A549 (cell line): ENCODE results near the gene NTNG1.

ENCODE experiments used
- CHD2 ChIP-seq: fragments of 150-350 bp; IDR thresholded peaks from 2 replicates; pipeline ENCODE4 v1.6.1; 2014; ENCODE audit warnings: low read length; ENCODE audit not compliant: partially characterized antibody
- EP300 ChIP-seq, 2 experiments: fragments of >200 bp; sonication (Bioruptor Twin); formaldehyde crosslinking; IDR thresholded peaks; 2 replicates in 1 of 2; 3 replicates in 1 of 2; pipeline ENCODE4 v1.6.1; 2016 to 2017
- HOXB13 ChIP-seq: fragments of 250-450 bp; sonication (Bioruptor Pico); IDR thresholded peaks from 2 replicates; pipeline ENCODE4 v1.5.0; 2020; ENCODE audit warnings: low read depth, mild to moderate bottlenecking, moderate library complexity
- KDM1A ChIP-seq: fragments of 200-600 bp; sonication (generic); IDR thresholded peaks from 2 replicates; pipeline ENCODE4 v1.6.1; 2016; ENCODE audit warnings: low read depth, mild to moderate bottlenecking
- POLR2A ChIP-seq: IDR thresholded peaks from 2 replicates; pipeline ENCODE4 v1.6.1; 2012; ENCODE audit warnings: mild to moderate bottlenecking, low read length
- RAD21 ChIP-seq, 2 experiments: fragments of >200 bp in 1 of 2; sonication (Bioruptor Twin) in 1 of 2; formaldehyde crosslinking in 1 of 2; IDR thresholded peaks in 1 of 2; conservative IDR thresholded peaks in 1 of 2; 2 replicates in 1 of 2; 3 replicates in 1 of 2; pipeline ENCODE4 v1.6.1; 2012 to 2018; ENCODE audit warnings: inconsistent platforms in 1 of 2
- RCOR1 ChIP-seq: fragments of 150-350 bp; IDR thresholded peaks from 2 replicates; pipeline ENCODE4 v1.6.1; 2014; ENCODE audit warnings: antibody characterized with exemption, low read length, low read depth
- REST ChIP-seq: fragments of 200-600 bp; sonication (generic); IDR thresholded peaks from 2 replicates; pipeline ENCODE4 v1.6.1; 2016; ENCODE audit warnings: antibody characterized with exemption, mild to moderate bottlenecking, moderate library complexity
- SMC3 ChIP-seq: fragments of >200 bp; sonication (Bioruptor Twin); formaldehyde crosslinking; IDR thresholded peaks from 3 replicates; pipeline ENCODE4 v1.6.1; 2018; ENCODE audit warnings: inconsistent platforms
- TP53 ChIP-seq: fragments of 250-450 bp; sonication (Bioruptor Pico); IDR thresholded peaks from 2 replicates; pipeline ENCODE4 v1.5.0; 2021; ENCODE audit warnings: mild to moderate bottlenecking, moderate library complexity
- TF ChIP-seq, protein P1 (sequence below): fragments of >200 bp; sonication (Bioruptor Twin); formaldehyde crosslinking; IDR thresholded peaks from 3 replicates; pipeline ENCODE4 v1.5.1; 2016

DNA sequence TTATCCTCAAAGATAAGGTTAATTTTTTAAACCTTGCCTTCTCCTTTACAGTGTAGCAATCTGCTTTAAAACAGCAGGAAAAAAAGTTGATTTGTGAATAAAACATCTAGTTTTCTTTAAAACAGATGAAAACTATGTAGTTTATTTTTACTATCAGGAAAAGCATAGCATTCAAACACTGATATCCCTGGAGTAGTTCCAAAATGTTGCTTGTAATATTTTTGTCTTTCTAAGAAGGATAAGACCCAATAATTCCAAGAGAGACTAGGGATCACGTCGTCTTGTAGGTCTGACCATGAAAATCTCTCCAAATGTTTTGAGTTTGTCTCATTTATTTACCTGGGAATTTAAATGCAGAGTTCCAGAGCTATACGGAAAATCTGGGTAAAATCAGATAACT, 204.0 kb downstream of the NTNG1 start:
- no peak for TF ChIP-seq EP300 (IDR thresholded peaks at IDR 0.05)
- TF ChIP-seq, protein P1, sequence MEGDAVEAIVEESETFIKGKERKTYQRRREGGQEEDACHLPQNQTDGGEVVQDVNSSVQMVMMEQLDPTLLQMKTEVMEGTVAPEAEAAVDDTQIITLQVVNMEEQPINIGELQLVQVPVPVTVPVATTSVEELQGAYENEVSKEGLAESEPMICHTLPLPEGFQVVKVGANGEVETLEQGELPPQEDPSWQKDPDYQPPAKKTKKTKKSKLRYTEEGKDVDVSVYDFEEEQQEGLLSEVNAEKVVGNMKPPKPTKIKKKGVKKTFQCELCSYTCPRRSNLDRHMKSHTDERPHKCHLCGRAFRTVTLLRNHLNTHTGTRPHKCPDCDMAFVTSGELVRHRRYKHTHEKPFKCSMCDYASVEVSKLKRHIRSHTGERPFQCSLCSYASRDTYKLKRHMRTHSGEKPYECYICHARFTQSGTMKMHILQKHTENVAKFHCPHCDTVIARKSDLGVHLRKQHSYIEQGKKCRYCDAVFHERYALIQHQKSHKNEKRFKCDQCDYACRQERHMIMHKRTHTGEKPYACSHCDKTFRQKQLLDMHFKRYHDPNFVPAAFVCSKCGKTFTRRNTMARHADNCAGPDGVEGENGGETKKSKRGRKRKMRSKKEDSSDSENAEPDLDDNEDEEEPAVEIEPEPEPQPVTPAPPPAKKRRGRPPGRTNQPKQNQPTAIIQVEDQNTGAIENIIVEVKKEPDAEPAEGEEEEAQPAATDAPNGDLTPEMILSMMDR: no peak
- no peak for TF ChIP-seq POLR2A
- no peak for TF ChIP-seq RAD21 (conservative IDR thresholded peaks at IDR 0.05 in 1 of 2, IDR thresholded peaks at IDR 0.05 in 1 of 2)
- no peak for TF ChIP-seq KDM1A
- no peak for TF ChIP-seq SMC3
- TF ChIP-seq RCOR1: no peak
- TF ChIP-seq CHD2: no peak
- no peak for TF ChIP-seq TP53
- TF ChIP-seq REST: no peak
- no peak for TF ChIP-seq HOXB13 (CRISPR knock-in tag)
